ENCODE results near the gene ANTKMT. TPM values are rescaled to one million over a fixed set of nuclear protein-coding genes. Genes with fewer than 3 reads are reported as not detected.
A peak's percentile ranks its signal among the peaks of the same experiment; 100 is the strongest.

ANTKMT gene
- total and polyA plus RNA-seq, 2 of the 4 experiments (the other 2 are of a cell fraction), result 7.3 to 16.2 TPM

DNA sequence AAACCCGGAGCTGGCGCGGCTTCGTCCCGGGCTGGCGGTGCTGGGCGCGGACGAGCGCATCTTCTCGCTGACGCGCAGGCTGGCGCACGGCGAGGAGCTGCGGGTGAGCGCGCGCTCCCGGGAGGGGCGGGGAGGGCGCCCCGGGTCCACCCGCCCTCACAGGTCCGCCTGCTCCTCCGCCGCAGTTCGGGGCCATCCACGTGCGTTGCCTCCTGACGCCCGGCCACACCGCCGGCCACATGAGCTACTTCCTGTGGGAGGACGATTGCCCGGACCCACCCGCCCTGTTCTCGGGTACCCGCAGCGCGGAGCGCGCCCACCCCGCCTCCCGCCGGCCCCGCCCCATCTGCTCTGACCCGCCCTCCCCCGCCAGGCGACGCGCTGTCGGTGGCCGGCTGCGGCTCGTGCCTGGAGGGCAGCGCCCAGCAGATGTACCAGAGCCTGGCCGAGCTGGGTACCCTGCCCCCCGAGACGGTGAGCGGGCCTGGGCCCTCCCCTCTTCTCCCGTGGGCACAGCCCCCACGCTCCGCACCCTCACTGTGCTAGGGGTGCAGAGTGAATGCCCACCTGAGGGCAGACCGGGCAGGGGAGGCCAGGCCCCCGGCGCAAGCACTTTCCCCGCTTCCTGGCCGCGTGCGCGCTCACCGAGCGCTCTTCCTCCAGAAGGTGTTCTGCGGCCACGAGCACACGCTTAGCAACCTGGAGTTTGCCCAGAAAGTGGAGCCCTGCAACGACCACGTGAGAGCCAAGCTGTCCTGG is 7.4 kb downstream of the ANTKMT start (continued):
- TF ChIP-seq MXI1 (IDR thresholded peaks at IDR 0.05; ENCODE audit: borderline replicate concordance, low read depth, low read length), result peak; percentile 92; the same call in 1 of the 2 replicates
- TF ChIP-seq FOS (IDR thresholded peaks at IDR 0.05; ENCODE audit: low read depth, low read length), result no peak
- no peak for TF ChIP-seq CHD1 (IDR thresholded peaks at IDR 0.05; ENCODE audit: low read depth, low read length)
- peak; percentile 14; the same call in 1 of the 2 replicates for TF ChIP-seq BHLHE40 (IDR thresholded peaks at IDR 0.05; ENCODE audit: low read depth, low read length)
- no peak for TF ChIP-seq NFE2L2 (IDR thresholded peaks at IDR 0.05; ENCODE audit: low read depth, low read length)
- no peak for TF ChIP-seq RCOR1 (IDR thresholded peaks at IDR 0.05; ENCODE audit: insufficient replicate concordance, low read length)

Data from IMR-90 (cell line).